G401.6 (cell line): ENCODE data around the gene DNAH6.
"Not testable (repeated sequence)": the region's sequence is repeated elsewhere in the genome, so short reads cannot be mapped to it uniquely, and the experiment has no call there.

Source experiments
- FAIRE-seq: peaks from 2 replicates; lab custom pipeline; 2012; peaks lifted over from hg19 to GRCh38; lab: Jason Lieb, UNC

The DNAH6 gene

GRCh38 chr2:84839851-84840250 is 323.6 kb downstream of the DNAH6 start:
- no peak for FAIRE-seq

GRCh38 chr2:84840306-84840705 is 324.0 kb downstream of the DNAH6 start:
- no peak for FAIRE-seq

GRCh38 chr2:84841577-84841976 is 325.3 kb downstream of the DNAH6 start:
- no peak for FAIRE-seq

GRCh38 chr2:84844141-84844540 is 327.8 kb downstream of the DNAH6 start:
- FAIRE-seq = no peak

GRCh38 chr2:84846041-84846663 is 329.9 kb downstream of the DNAH6 start:
- no peak for FAIRE-seq

GRCh38 chr2:84846741-84847142 is 330.4 kb downstream of the DNAH6 start:
- no peak for FAIRE-seq

- no peak for FAIRE-seq
These were observed 331.2 kb downstream of the DNAH6 start for GRCh38 chr2:84847326-84848050.

- no peak for FAIRE-seq
These were observed 333.1 kb downstream of the DNAH6 start for GRCh38 chr2:84849271-84849952.

GRCh38 chr2:84850471-84850870 is 334.2 kb downstream of the DNAH6 start:
- no peak for FAIRE-seq

- FAIRE-seq = no peak
These were observed 335.6 kb downstream of the DNAH6 start for GRCh38 chr2:84851876-84852275.

GRCh38 chr2:84854850-84855249 is 338.6 kb downstream of the DNAH6 start:
- no peak for FAIRE-seq

- no peak for FAIRE-seq
These were observed 339.4 kb downstream of the DNAH6 start for GRCh38 chr2:84855731-84856130.

GRCh38 chr2:84856787-84857186 is 340.5 kb downstream of the DNAH6 start:
- no peak for FAIRE-seq

GRCh38 chr2:84857566-84857965 is 341.3 kb downstream of the DNAH6 start:
- FAIRE-seq = no peak

GRCh38 chr2:84858123-84858522 is 341.8 kb downstream of the DNAH6 start:
- FAIRE-seq = no peak

GRCh38 chr2:84858937-84859336 is 342.6 kb downstream of the DNAH6 start:
- no peak for FAIRE-seq

- no peak for FAIRE-seq
These were observed 345.2 kb downstream of the DNAH6 start for GRCh38 chr2:84861539-84861938.

- no peak for FAIRE-seq
These were observed 345.7 kb downstream of the DNAH6 start for GRCh38 chr2:84862006-84862405.

- peak; percentile 78 for FAIRE-seq
These were observed 349.0 kb downstream of the DNAH6 start for GRCh38 chr2:84865181-84865783.

- FAIRE-seq = no peak
These were observed 349.8 kb downstream of the DNAH6 start for GRCh38 chr2:84866122-84866521.

- FAIRE-seq = not testable (repeated sequence)
These were observed 352.0 kb downstream of the DNAH6 start for GRCh38 chr2:84868327-84868726.
